HepG2 (cell line): ENCODE results near the gene PRKCG. TPM values are rescaled to one million over a fixed set of nuclear protein-coding genes. Genes with fewer than 3 reads are reported as not detected.

Experiments
- JARID2 ChIP-seq: sonication (generic); formaldehyde crosslinking; IDR thresholded peaks from 2 replicates; pipeline ENCODE4 v1.8.1; 2023; ENCODE audit warnings: missing genetic modification reagents, inconsistent platforms; ENCODE audit not compliant: insufficient replicate concordance
- MIER2 ChIP-seq: IDR thresholded peaks from 2 replicates; pipeline ENCODE4 v1.6.1; 2016; ENCODE audit warnings: missing biosample characterization, missing genetic modification reagents
- POLR2AphosphoS2 ChIP-seq: IDR thresholded peaks from 2 replicates; pipeline ENCODE4 v1.6.1; 2011; ENCODE audit warnings: low read depth, low read length, improper control_type of control experiment
- PRMT3 ChIP-seq: sonication (generic); formaldehyde crosslinking; IDR thresholded peaks from 2 replicates; pipeline ENCODE4 v1.8.1; 2022; ENCODE audit warnings: low read depth, mild to moderate bottlenecking, moderate library complexity, missing genetic modification reagents, borderline replicate concordance
- RARA ChIP-seq: IDR thresholded peaks from 2 replicates; pipeline ENCODE4 v1.6.1; 2016; ENCODE audit warnings: missing genetic modification reagents, missing compliant biosample characterization
- SAP130 ChIP-seq: IDR thresholded peaks from 2 replicates; pipeline ENCODE4 v1.6.1; 2016; ENCODE audit warnings: low read depth
- SIN3A ChIP-seq: IDR thresholded peaks from 2 replicates; pipeline ENCODE4 v1.6.1; 2011; ENCODE audit warnings: low read depth, mild to moderate bottlenecking, control low read depth, low read length, borderline replicate concordance
- ZNF121 ChIP-seq: sonication (generic); formaldehyde crosslinking; IDR thresholded peaks from 2 replicates; pipeline ENCODE4 v1.5.0; 2020; ENCODE audit warnings: mild to moderate bottlenecking, missing genetic modification reagents
- ZNF552 ChIP-seq: sonication (generic); formaldehyde crosslinking; IDR thresholded peaks from 2 replicates; pipeline ENCODE4 v1.9.0; 2022; ENCODE audit warnings: missing genetic modification reagents, mild to moderate bottlenecking, borderline replicate concordance
- ZNF556 ChIP-seq: sonication (generic); formaldehyde crosslinking; IDR thresholded peaks from 2 replicates; pipeline ENCODE4 v1.4.0; 2020; ENCODE audit warnings: mild to moderate bottlenecking, missing genetic modification reagents, borderline replicate concordance
- ZNF687 ChIP-seq: sonication (generic); formaldehyde crosslinking; IDR thresholded peaks from 2 replicates; pipeline ENCODE4 v1.5.1; 2020; ENCODE audit warnings: mild to moderate bottlenecking, missing genetic modification reagents, moderate library complexity
- polyA plus RNA-seq, 8 experiments: library from polyadenylated mRNA; depleted of rRNA in 3 of 8; stranded (reverse) in 7 of 8; unstranded in 1 of 8; fragments of >200 nt; fragmentation: Illumina TruSeq in 4 of 8; extraction: Trizol in 4 of 8; gene quantifications; 2 replicates each; pipeline versions ENCODE4 v1.2.1 to v1.2.3, GENCODE V29; 2011 to 2016; ENCODE audit warnings: low read depth in 4 of 8, missing spikeins in 1 of 8, mixed read lengths in 1 of 8; ENCODE audit not compliant: insufficient read depth in 1 of 8
- total RNA-seq, 5 experiments: library from RNA; depleted of rRNA; stranded (reverse); fragments of >200 nt; fragmentation: Illumina TruSeq; extraction: Trizol; gene quantifications; 2 replicates each; pipeline ENCODE4 v1.2.3, GENCODE V29; 2016; ENCODE audit warnings: low read depth in 1 of 5
- TF ChIP-seq, protein P1 (sequence below): sonication (generic); formaldehyde crosslinking; IDR thresholded peaks from 2 replicates; pipeline ENCODE4 v1.4.0; 2020; ENCODE audit warnings: missing genetic modification reagents
- TF ChIP-seq, protein P2 (sequence below): IDR thresholded peaks from 2 replicates; pipeline ENCODE4 v1.4.0; 2020; ENCODE audit warnings: mild to moderate bottlenecking, missing genetic modification reagents
- TF ChIP-seq, protein P3 (sequence below): IDR thresholded peaks from 2 replicates; pipeline ENCODE4 v1.6.1; 2012; ENCODE audit warnings: inconsistent platforms
- TF ChIP-seq, protein P4 (sequence below): sonication (generic); formaldehyde crosslinking; IDR thresholded peaks from 2 replicates; pipeline ENCODE4 v1.8.1; 2023; ENCODE audit warnings: mild to moderate bottlenecking, missing genetic modification reagents, borderline replicate concordance
- TF ChIP-seq, protein P5 (sequence below): sonication (generic); formaldehyde crosslinking; IDR thresholded peaks from 2 replicates; pipeline ENCODE4 v1.4.0; 2020; ENCODE audit warnings: mild to moderate bottlenecking, low read depth, missing genetic modification reagents

The PRKCG gene
- total and polyA plus RNA-seq, 2 of the 13 experiments (the other 11 are each of a cell fraction or from before 2014, with no cell fraction given): 0.02 to 0.03 TPM

GRCh38 chr19:53865523-53865917, 16.5 kb upstream of the PRKCG start (continued):
- TF ChIP-seq, protein P1, sequence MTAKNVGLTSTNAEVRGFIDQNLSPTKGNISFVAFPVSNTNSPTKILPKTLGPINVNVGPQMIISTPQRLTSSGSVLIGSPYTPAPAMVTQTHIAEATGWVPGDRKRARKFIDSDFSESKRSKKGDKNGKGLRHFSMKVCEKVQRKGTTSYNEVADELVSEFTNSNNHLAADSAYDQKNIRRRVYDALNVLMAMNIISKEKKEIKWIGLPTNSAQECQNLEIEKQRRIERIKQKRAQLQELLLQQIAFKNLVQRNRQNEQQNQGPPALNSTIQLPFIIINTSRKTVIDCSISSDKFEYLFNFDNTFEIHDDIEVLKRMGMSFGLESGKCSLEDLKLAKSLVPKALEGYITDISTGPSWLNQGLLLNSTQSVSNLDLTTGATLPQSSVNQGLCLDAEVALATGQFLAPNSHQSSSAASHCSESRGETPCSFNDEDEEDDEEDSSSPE (CRISPR knock-in tag): peak; percentile 43
- TF ChIP-seq, protein P2, sequence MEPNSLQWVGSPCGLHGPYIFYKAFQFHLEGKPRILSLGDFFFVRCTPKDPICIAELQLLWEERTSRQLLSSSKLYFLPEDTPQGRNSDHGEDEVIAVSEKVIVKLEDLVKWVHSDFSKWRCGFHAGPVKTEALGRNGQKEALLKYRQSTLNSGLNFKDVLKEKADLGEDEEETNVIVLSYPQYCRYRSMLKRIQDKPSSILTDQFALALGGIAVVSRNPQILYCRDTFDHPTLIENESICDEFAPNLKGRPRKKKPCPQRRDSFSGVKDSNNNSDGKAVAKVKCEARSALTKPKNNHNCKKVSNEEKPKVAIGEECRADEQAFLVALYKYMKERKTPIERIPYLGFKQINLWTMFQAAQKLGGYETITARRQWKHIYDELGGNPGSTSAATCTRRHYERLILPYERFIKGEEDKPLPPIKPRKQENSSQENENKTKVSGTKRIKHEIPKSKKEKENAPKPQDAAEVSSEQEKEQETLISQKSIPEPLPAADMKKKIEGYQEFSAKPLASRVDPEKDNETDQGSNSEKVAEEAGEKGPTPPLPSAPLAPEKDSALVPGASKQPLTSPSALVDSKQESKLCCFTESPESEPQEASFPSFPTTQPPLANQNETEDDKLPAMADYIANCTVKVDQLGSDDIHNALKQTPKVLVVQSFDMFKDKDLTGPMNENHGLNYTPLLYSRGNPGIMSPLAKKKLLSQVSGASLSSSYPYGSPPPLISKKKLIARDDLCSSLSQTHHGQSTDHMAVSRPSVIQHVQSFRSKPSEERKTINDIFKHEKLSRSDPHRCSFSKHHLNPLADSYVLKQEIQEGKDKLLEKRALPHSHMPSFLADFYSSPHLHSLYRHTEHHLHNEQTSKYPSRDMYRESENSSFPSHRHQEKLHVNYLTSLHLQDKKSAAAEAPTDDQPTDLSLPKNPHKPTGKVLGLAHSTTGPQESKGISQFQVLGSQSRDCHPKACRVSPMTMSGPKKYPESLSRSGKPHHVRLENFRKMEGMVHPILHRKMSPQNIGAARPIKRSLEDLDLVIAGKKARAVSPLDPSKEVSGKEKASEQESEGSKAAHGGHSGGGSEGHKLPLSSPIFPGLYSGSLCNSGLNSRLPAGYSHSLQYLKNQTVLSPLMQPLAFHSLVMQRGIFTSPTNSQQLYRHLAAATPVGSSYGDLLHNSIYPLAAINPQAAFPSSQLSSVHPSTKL: peak; percentile 60; the same call in 1 of the 2 replicates
- no peak for TF ChIP-seq JARID2 (CRISPR knock-in tag)
- no peak for TF ChIP-seq ZNF552
- TF ChIP-seq ZNF687 (CRISPR knock-in tag): no peak
- TF ChIP-seq ZNF121 (CRISPR knock-in tag): peak; percentile 20; the same call in 1 of the 2 replicates
- TF ChIP-seq, protein P3, sequence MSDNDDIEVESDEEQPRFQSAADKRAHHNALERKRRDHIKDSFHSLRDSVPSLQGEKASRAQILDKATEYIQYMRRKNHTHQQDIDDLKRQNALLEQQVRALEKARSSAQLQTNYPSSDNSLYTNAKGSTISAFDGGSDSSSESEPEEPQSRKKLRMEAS: 0 out of 2 replicates have a peak, but pooled peaks have one; percentile 3
- TF ChIP-seq ZNF556 (CRISPR knock-in tag): no peak; the same call in 1 of the 2 replicates
- TF ChIP-seq SIN3A: peak; percentile 51; the same call in 1 of the 2 replicates
- TF ChIP-seq POLR2AphosphoS2: no peak
- no peak for TF ChIP-seq PRMT3 (CRISPR knock-in tag)
- no peak for TF ChIP-seq MIER2 (CRISPR knock-in tag)
- TF ChIP-seq, protein P4, sequence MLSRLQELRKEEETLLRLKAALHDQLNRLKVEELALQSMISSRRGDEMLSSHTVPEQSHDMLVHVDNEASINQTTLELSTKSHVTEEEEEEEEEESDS (CRISPR knock-in tag): no peak
- TF ChIP-seq RARA: peak; percentile 91
- TF ChIP-seq SAP130 (CRISPR knock-in tag): peak; percentile 76
- TF ChIP-seq, protein P5, sequence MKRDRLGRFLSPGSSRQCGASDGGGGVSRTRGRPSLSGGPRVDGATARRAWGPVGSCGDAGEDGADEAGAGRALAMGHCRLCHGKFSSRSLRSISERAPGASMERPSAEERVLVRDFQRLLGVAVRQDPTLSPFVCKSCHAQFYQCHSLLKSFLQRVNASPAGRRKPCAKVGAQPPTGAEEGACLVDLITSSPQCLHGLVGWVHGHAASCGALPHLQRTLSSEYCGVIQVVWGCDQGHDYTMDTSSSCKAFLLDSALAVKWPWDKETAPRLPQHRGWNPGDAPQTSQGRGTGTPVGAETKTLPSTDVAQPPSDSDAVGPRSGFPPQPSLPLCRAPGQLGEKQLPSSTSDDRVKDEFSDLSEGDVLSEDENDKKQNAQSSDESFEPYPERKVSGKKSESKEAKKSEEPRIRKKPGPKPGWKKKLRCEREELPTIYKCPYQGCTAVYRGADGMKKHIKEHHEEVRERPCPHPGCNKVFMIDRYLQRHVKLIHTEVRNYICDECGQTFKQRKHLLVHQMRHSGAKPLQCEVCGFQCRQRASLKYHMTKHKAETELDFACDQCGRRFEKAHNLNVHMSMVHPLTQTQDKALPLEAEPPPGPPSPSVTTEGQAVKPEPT (CRISPR knock-in tag): no peak
